HCT116 (cell line): ENCODE results near the gene SLC12A7.

Experiments used
- CTCF ChIP-seq, 3 experiments: fragments of 200-600 bp in 1 of 3; sonication (generic) in 1 of 3; IDR thresholded peaks in 2 of 3; conservative IDR thresholded peaks in 1 of 3; 2 replicates each; pipeline ENCODE4 v1.5.1; 2012 to 2017; ENCODE audit warnings: low read depth in 2 of 3, low read length in 2 of 3, antibody characterized with exemption in 1 of 3, borderline replicate concordance in 1 of 3, control low read depth in 1 of 3, mild to moderate bottlenecking in 1 of 3, mixed read lengths in 1 of 3, mixed run types in 1 of 3, moderate library complexity in 1 of 3; ENCODE audit not compliant: insufficient read depth in 1 of 3
- SIN3A ChIP-seq: IDR thresholded peaks from 2 replicates; pipeline ENCODE4 v1.6.1; 2012; ENCODE audit warnings: low read depth
- ZBTB33 ChIP-seq: IDR thresholded peaks from 2 replicates; pipeline ENCODE4 v1.6.1; 2011; ENCODE audit warnings: mild to moderate bottlenecking, low read length, moderate library complexity; ENCODE audit not compliant: insufficient replicate concordance; ENCODE audit errors: extremely low read depth

DNA sequence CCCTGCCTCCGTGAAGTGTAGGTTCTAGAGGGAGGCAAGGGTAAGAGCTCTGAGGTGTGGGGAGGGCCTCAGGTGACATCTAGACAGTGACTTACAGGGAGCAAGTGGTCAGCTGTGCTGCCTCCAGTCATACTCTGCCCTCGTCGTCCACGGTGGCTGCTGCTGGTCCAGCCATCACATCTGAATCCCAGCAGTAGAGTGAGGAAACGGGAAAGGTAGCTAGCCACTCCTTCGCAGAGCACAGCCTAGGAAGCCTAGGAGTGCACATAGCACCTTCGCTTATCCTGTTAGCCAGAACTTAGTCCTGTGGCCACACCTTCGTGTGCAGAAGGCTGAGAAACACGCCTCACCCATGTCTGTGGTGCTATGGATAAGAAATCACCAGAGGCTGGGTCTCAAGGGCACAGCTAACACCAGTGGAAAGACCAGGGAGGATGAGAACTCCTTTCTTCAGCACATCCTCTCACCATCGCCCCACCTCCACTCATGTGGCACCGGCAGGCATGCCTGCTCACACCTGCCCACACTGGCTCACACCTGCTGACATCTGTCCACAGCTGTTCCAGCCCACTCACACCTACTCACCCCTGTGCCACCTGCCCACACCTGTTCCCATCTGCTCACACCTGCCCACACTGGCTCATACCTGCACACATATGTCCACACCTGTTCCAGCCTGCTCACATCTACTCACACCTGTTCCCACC, 45.0 kb upstream of the SLC12A7 start:
- TF ChIP-seq ZBTB33 = no peak
- no peak for TF ChIP-seq CTCF (IDR thresholded peaks at IDR 0.05 in 2 of 3, conservative IDR thresholded peaks at IDR 0.05 in 1 of 3; ENCODE audit: borderline replicate concordance in 1 of 3, insufficient read depth in 1 of 3, low read depth in 2 of 3, low read length in 2 of 3)
- TF ChIP-seq SIN3A = no peak
